Epithelial cell of esophagus (primary cell): ENCODE results near the gene F7.

ENCODE experiments used
- DNase-seq: peaks from one replicate; pipeline ENCODE4 v3.0.0; 2010; ENCODE audit warnings: low read depth
- H3K4me3 ChIP-seq: 2 replicates; pipeline ENCODE4 v1.5.1; 2011; ENCODE audit warnings: mild to moderate bottlenecking, low read length, control low read depth
- CTCF ChIP-seq: IDR thresholded peaks from 2 replicates; pipeline ENCODE4 v1.5.1; 2011; ENCODE audit warnings: low read depth, mild to moderate bottlenecking, low read length, control low read depth, inconsistent platforms; ENCODE audit not compliant: insufficient read depth; ENCODE audit errors: missing control alignments

The F7 gene

GRCh38 chr13:113091891-113092775 is 13.5 kb upstream of the F7 start:
- no peak for DNase-seq
- H3K4me3 ChIP-seq: no peak overlapping the region
- TF ChIP-seq CTCF: no peak

GRCh38 chr13:113092776-113093579 is 12.6 kb upstream of the F7 start:
- no peak for TF ChIP-seq CTCF
- no peak overlapping the region for H3K4me3 ChIP-seq
- DNase-seq: no peak

GRCh38 chr13:113093580-113094409 is 11.8 kb upstream of the F7 start:
- no peak overlapping the region for H3K4me3 ChIP-seq
- no peak for DNase-seq
- no peak for TF ChIP-seq CTCF

- no peak for TF ChIP-seq CTCF
- no peak overlapping the region for H3K4me3 ChIP-seq
- no peak for DNase-seq
These were observed 11.2 kb upstream of the F7 start for GRCh38 chr13:113094410-113094800.

- TF ChIP-seq CTCF: no peak
- no peak overlapping the region for H3K4me3 ChIP-seq
- DNase-seq: no peak
These were observed 10.2 kb upstream of the F7 start for GRCh38 chr13:113095146-113096051.
